T-helper 22 cell (primary cell): ENCODE measurements around the gene DNAH8.

ENCODE experiments used
- DNase-seq: peaks from one replicate; pipeline ENCODE4 v3.0.0-alpha.2; 2020; ENCODE audit warnings: low read depth

Gene DNAH8

DNA sequence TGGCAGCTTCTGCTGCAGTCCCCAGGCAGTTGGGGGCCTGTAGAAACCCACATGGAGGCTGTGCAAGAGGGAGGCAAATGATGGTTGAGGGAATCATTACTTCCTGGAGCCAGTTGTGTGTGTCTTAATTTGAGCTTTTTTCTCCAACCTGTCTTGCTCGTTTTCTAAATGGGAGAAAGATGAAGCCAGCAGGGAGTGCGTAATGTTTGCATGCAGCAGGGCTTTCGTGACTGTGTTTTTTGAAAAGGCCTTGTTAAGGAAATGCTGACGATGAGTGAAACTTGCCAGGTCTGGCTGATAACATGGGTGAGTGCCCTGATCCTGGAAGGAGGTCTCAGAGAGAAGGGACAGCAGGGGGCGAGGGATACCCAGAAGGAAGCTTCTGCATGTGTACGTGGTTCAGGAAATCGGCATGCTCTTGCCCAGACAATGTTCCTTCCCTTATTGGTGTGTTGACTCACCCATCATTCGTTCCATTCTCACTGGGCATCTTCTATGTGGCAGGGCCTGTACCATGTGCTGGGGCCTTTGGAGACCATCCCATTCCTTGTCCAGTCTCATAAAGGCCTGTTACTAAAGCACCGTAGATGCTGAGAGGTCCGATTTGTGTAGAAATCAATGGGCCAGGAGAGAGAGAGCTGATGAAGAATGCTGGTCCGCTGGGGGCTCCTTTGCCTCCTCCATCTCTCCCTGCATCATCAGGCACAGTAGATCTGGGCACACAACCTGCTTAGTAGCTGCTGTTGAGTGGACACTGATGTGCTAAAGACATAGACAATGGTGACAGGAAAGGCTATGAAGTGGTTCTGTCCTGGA lies 360.9 kb downstream of the DNAH8 start:
- DNase-seq, result no peak

DNA sequence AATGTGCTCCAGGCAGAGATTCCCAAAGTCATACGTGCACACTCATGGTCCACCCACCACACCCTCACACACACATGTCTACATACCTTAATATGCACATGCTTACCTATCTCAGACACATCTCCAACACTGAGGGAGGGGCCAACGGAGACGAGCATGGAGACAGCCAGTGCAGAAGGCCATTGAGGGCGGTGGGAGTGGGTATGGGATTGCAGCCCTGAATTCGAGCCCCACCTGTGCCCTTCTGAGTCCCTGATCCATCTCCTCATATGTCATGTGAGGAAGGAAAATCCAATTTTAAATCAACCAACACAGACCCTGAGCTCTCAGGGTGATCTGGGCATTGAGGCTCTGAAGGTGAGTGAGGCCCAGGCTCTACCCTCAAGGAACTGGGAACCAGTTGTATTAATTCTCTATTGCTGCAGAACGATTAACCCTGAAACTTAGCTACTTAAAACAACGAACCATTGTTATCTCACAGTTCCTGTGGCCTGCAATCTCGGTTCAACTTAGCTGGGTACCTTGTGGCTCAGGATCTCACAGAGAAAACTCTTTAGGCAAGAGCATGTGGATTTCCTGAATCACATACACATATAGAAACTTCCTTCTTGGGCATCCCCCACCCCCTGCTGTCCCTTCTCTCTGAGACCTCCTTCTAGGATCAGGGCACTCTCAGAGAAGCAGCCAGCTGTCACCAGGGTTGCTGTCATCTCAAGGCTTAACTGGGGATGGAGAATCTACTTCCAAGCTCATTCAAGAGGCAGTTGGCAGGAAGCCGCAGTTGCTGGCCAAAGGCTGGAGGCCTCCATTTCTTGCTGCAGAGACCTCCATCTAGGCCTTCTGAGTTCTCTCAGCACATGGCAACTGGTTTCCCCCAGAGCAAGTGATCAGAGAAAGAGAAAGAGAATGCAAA lies 361.8 kb downstream of the DNAH8 start:
- DNase-seq, result no peak

DNA sequence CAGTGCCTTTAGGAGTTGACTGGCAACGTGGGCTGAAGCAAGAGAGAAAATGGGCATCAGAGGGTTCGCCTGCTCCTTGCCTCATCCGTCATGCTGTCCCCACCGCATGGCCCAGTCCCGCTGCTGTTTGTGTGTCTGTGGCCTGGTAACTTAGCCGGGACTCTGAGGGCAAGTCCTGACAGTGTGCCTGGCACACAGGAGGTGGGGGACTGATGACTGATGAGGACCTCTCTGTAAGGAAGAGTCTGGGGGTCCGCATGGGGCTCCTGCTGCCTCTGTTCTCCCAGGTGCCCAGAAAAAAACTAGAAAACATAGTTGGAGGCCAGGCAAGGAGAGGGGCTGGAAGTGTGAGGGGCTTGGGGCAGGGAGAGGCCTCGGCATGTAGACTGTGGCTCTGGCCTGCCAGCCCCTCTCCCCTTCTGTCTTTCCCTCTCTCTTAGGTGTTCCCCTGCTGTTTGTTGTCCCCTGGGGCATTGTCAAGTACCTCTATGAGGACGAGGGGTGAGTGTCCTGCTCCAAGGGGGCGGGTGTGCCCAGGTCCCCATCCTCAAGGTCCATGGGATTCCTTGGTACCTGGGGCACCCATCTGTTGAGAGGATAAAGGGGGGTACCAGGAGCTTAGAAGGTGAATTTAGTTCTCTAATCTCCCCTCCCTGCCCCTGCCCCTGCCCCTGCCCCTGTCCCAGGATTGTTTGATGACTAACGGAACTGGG lies 362.9 kb downstream of the DNAH8 start:
- no peak for DNase-seq

DNA sequence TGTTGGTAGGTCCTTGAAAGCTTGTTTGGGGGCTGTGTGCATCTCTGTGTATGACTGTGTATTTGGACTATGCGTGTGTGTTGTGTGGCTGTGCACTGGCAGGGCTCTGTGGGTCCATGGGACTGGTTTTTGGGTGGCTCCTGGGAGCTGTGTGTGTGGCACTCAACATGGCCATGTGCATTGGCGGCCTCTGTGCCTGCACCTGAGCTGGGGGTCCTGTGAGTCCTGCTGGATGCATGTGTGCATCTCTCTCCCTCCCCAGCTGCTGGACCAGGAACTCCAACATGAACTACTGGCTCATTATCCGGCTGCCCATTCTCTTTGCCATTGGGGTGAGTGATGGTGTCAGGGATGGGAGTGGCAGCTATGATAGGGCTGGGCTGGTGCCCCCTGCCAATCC lies 363.6 kb downstream of the DNAH8 start:
- no peak for DNase-seq

DNA sequence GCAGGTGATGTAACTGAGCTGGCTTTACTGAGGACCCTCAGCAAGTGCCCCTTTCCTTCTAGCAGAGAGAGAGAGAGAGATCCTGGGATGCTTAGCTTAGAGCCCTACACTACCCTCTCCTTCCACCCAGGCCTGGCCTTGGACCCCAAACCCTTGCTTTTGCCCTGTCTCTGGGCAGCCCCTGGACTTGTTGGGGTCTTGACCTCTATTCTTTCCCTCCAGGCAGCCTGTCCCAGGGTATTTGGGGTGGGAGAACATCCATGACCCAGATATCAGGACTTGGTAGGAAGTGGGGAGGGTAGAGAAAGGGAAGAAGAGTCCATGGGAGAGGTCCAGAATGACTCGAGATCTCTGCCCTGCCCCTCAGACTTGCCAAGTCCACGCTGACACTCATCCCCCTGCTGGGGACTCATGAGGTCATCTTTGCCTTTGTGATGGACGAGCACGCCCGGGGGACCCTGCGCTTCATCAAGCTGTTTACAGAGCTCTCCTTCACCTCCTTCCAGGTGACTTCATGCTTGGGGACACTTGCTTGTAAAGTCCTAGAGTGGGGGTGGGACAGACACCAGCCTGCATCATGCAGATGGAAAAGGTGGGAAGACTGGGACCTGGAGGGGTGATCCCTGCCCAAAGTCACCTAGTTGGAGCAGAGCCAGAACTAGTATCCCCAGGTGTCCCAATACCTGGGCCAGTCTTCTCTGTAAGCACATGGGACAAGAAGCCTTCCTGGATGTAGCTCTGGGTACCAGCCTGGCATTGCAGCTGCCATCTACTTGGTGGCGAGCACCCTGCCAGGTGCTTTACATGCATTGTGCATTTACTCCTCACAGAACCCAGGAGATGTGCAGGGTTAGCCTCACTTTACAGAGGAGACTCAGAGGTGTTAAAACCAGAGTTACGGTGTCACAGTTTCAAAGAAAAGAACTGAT lies 364.4 kb downstream of the DNAH8 start:
- no peak for DNase-seq
